ENCODE data around the gene ABCC6.

GRCh38 chr16:16136588-16136987 lies 86.7 kb downstream of the ABCC6 start:
- TF ChIP-seq CTCF (IDR thresholded peaks at IDR 0.05), result no peak
- TF ChIP-seq POLR2A (IDR thresholded peaks at IDR 0.05), result no peak

Data from testis (tissue), 2 donors.